H9 (cell line): ENCODE measurements around the gene GALNT5. TPM values are rescaled to one million over a fixed set of nuclear protein-coding genes. Genes with fewer than 3 reads are reported as not detected.

Experiments used
- DNase-seq: peaks from one replicate; pipeline ENCODE4 v3.0.0-alpha.2; 2017
- H2AFZ ChIP-seq: one replicate; pipeline ENCODE4 v1.6.1; 2013; ENCODE audit warnings: mild to moderate bottlenecking, low read length, control low read depth, moderate library complexity
- H2AK5ac ChIP-seq: 2 replicates; pipeline ENCODE4 v1.6.1; 2013; ENCODE audit warnings: low read length, control low read depth, mixed read lengths; ENCODE audit not compliant: insufficient read length
- H2BK120ac ChIP-seq: one replicate; pipeline ENCODE4 v1.6.1; 2013; ENCODE audit warnings: low read depth, mild to moderate bottlenecking, low read length, control low read depth, inconsistent platforms; ENCODE audit not compliant: poor library complexity, severe bottlenecking
- H2BK12ac ChIP-seq: 2 replicates; pipeline ENCODE4 v1.6.1; 2013; ENCODE audit warnings: low read length, control low read depth, mixed read lengths, low read depth; ENCODE audit not compliant: insufficient read length
- H2BK15ac ChIP-seq: 2 replicates; pipeline ENCODE4 v1.6.1; 2013; ENCODE audit warnings: low read depth, low read length, control low read depth
- H2BK20ac ChIP-seq: one replicate; pipeline ENCODE4 v1.6.1; 2013; ENCODE audit warnings: low read depth, mild to moderate bottlenecking, low read length, control low read depth, inconsistent platforms; ENCODE audit not compliant: poor library complexity, severe bottlenecking
- H2BK5ac ChIP-seq: 2 replicates; pipeline ENCODE4 v1.6.1; 2013; ENCODE audit warnings: low read length, control low read depth, mixed read lengths; ENCODE audit not compliant: insufficient read length
- H3K14ac ChIP-seq: 2 replicates; pipeline ENCODE4 v1.6.1; 2013; ENCODE audit warnings: low read length, control low read depth; ENCODE audit not compliant: insufficient read depth
- H3K18ac ChIP-seq: 2 replicates; pipeline ENCODE4 v1.6.1; 2013; ENCODE audit warnings: low read depth, mild to moderate bottlenecking, mixed read lengths, low read length, control low read depth; ENCODE audit not compliant: insufficient read length
- H3K23ac ChIP-seq: 2 replicates; pipeline ENCODE4 v1.6.1; 2013; ENCODE audit warnings: low read length, control low read depth, mixed read lengths, low read depth; ENCODE audit not compliant: insufficient read length
- H3K23me2 ChIP-seq: 2 replicates; pipeline ENCODE4 v1.6.1; 2013; ENCODE audit warnings: low read depth, mild to moderate bottlenecking, mixed read lengths, low read length, control low read depth; ENCODE audit not compliant: insufficient read length, poor library complexity, severe bottlenecking
- H3K27ac ChIP-seq: 2 replicates; pipeline ENCODE4 v1.5.1; 2013; ENCODE audit warnings: low read length, control low read depth, mixed read lengths, low read depth; ENCODE audit not compliant: insufficient read length
- H3K27me3 ChIP-seq: 2 replicates; pipeline ENCODE4 v1.6.1; 2013; ENCODE audit warnings: low read length, control low read depth, inconsistent platforms; ENCODE audit not compliant: insufficient read depth
- H3K4ac ChIP-seq: 2 replicates; pipeline ENCODE4 v1.6.1; 2013; ENCODE audit warnings: low read depth, mild to moderate bottlenecking, control low read depth, inconsistent platforms, low read length, moderate library complexity
- H3K4me1 ChIP-seq: 2 replicates; pipeline ENCODE4 v1.6.1; 2013; ENCODE audit warnings: low read length, control low read depth, inconsistent platforms; ENCODE audit not compliant: insufficient read depth
- H3K4me2 ChIP-seq: 2 replicates; pipeline ENCODE4 v1.6.1; 2013; ENCODE audit warnings: low read length, control low read depth, mixed read lengths; ENCODE audit not compliant: insufficient read length, insufficient read depth
- H3K56ac ChIP-seq: 2 replicates; pipeline ENCODE4 v1.6.1; 2013; ENCODE audit warnings: low read depth, mild to moderate bottlenecking, mixed read lengths, low read length, control low read depth; ENCODE audit not compliant: insufficient read length
- H3K79me1 ChIP-seq: 2 replicates; pipeline ENCODE4 v1.6.1; 2013; ENCODE audit warnings: low read depth, mild to moderate bottlenecking, moderate library complexity, low read length, control low read depth, inconsistent platforms; ENCODE audit not compliant: insufficient read depth, poor library complexity, severe bottlenecking
- H3K79me2 ChIP-seq: 2 replicates; pipeline ENCODE4 v1.6.1; 2013; ENCODE audit warnings: low read length, control low read depth, inconsistent platforms; ENCODE audit not compliant: insufficient read depth
- H3K9ac ChIP-seq: 2 replicates; pipeline ENCODE4 v1.6.1; 2013; ENCODE audit warnings: low read length, control low read depth, mixed read lengths; ENCODE audit not compliant: insufficient read length; ENCODE audit errors: extremely low read depth
- H3K9me3 ChIP-seq: one replicate; pipeline ENCODE4 v1.6.1; 2013; ENCODE audit warnings: low read depth, low read length, inconsistent platforms; ENCODE audit not compliant: control insufficient read depth
- H3T11ph ChIP-seq: one replicate; pipeline ENCODE4 v1.6.1; 2013; ENCODE audit warnings: mild to moderate bottlenecking, low read length, control low read depth, inconsistent platforms
- H4K20me1 ChIP-seq: one replicate; pipeline ENCODE4 v1.6.1; 2013; ENCODE audit not compliant: control insufficient read depth, insufficient read length, insufficient read depth
- H4K5ac ChIP-seq: 2 replicates; pipeline ENCODE4 v1.6.1; 2013; ENCODE audit warnings: low read depth, mild to moderate bottlenecking, mixed read lengths, low read length, control low read depth; ENCODE audit not compliant: insufficient read length
- H4K8ac ChIP-seq: replicated peaks from 2 replicates; pipeline ENCODE4 v1.6.1; 2013; ENCODE audit warnings: low read length, control low read depth, mixed read lengths, low read depth; ENCODE audit not compliant: insufficient read length
- H4K91ac ChIP-seq: 2 replicates; pipeline ENCODE4 v1.6.1; 2013; ENCODE audit warnings: low read depth, mild to moderate bottlenecking, moderate library complexity, mixed read lengths, low read length, control low read depth; ENCODE audit not compliant: insufficient read length
- H3K27ac Mint-ChIP-seq, 3 experiments: 2 replicates in 2 of 3; 3 replicates in 1 of 3; pipeline ENCODE4 v1.8.0; 2020 to 2021; ENCODE audit warnings: mixed read lengths in 3 of 3, mild to moderate bottlenecking in 1 of 3, moderate library complexity in 1 of 3
- H3K27me3 Mint-ChIP-seq: 2 replicates; pipeline ENCODE4 v1.8.0; 2021; ENCODE audit warnings: low read depth, mild to moderate bottlenecking, moderate library complexity, mixed read lengths
- H3K36me3 Mint-ChIP-seq, 3 experiments: 2 replicates in 2 of 3; 3 replicates in 1 of 3; pipeline ENCODE4 v1.8.0; 2020 to 2021; ENCODE audit warnings: low read depth in 3 of 3, mixed read lengths in 3 of 3; ENCODE audit not compliant: insufficient read depth in 1 of 3
- H3K4me1 Mint-ChIP-seq, 2 experiments: 2 replicates each; pipeline ENCODE4 v1.8.0; 2020; ENCODE audit warnings: mixed read lengths in 2 of 2
- H3K4me3 Mint-ChIP-seq, 2 experiments: 2 replicates in 1 of 2; 3 replicates in 1 of 2; pipeline ENCODE4 v1.8.0; 2020 to 2021; ENCODE audit warnings: mild to moderate bottlenecking in 2 of 2, mixed read lengths in 2 of 2, moderate library complexity in 1 of 2
- H3K9me3 Mint-ChIP-seq, 2 experiments: 2 replicates in 1 of 2; 3 replicates in 1 of 2; pipeline ENCODE4 v1.8.0; 2020; ENCODE audit warnings: mild to moderate bottlenecking in 2 of 2, mixed read lengths in 2 of 2, moderate library complexity in 1 of 2
- WGBS: extraction: QIAGEN DNeasy Blood & Tissue Kit; methylation state at CpG from one replicate; pipeline ENCODE4 v1.1.7; 2013; ENCODE audit warnings: missing lambda C conversion rate, low lambda C conversion rate, mixed read lengths; ENCODE audit not compliant: insufficient read length; ENCODE audit errors: extremely low coverage; 5-methylcytosine and 5-hydroxymethylcytosine counted together
- total RNA-seq: library from RNA; stranded (reverse); gene quantifications from 2 replicates; pipeline ENCODE4 v1.2.1, GENCODE V29; 2021
- TF ChIP-seq, protein P1 (sequence below): fragments of 200-600 bp; sonication (generic); conservative IDR thresholded peaks from 3 replicates; pipeline ENCODE4 v1.8.0; 2021; ENCODE audit warnings: antibody characterized with exemption, mild to moderate bottlenecking

The GALNT5 gene
- total RNA-seq, 1 experiment from 2014 or later: 0.17 TPM

DNA sequence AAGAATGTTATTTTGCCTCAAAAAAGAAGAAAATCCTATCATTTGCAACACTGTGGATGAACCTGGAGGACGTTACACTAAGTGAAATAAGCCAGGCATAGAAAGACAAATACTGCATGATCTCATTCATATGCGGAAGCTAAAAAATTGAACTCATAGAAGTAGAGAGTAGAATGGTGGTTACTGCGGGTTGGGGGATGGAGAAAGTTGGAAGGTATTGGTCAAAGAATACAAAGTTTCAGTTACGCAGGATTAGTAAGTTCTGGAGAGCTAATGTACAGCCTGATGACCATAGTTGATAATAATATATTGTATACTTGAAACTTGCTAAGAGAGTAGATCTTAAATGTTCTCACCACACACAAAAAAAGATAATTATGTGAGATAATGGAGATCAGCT is 5.0 kb upstream of the GALNT5 start:
- Mint-ChIP-seq H3K36me3 (no peaks in the 10 kb centered on the region), H3K9me3 (no peaks in the 10 kb centered on the region), H3K4me1 (peaks cover 5 to 9% of the 10 kb centered on the region in 2 experiments), H3K4me3 (no peak overlapping the region), H3K27me3 (no peaks in the 10 kb centered on the region), H3K27ac (no peak overlapping the region)
- Histone ChIP-seq H3K4me1 (0 out of 2 replicates have a peak, but pooled peaks cover 3% of the 10 kb centered on the region), H3K9ac (no peak overlapping the region), H2BK12ac (no peak overlapping the region), H3K18ac (no peak overlapping the region), H3K4ac (no peak overlapping the region), H3K27me3 (no peaks in the 10 kb centered on the region), H3K27ac (no peak overlapping the region), H2BK20ac (no peak overlapping the region), H2BK120ac (no peak overlapping the region), H3K23me2 (no peaks in the 10 kb centered on the region), H3K4me2 (no peak overlapping the region), H3K23ac (no peak overlapping the region), H3T11ph (no peak overlapping the region), H2AFZ (no peak overlapping the region), H2AK5ac (no peak overlapping the region), H2BK5ac (no peak overlapping the region), H2BK15ac (no peak overlapping the region), H4K91ac (no peak overlapping the region), H3K79me2 (no peaks in the 10 kb centered on the region), H3K14ac (no peak overlapping the region), H4K8ac (no peak overlapping the region), H3K56ac (no peak overlapping the region), H4K5ac (no peak overlapping the region), H3K9me3 (no peaks in the 10 kb centered on the region), H4K20me1 (no peaks in the 10 kb centered on the region), H3K79me1 (no peaks in the 10 kb centered on the region)
- DNase-seq: no peak
- WGBS: no CpG with 5 or more reads among the region's 4 CpGs
- TF ChIP-seq, protein P1, sequence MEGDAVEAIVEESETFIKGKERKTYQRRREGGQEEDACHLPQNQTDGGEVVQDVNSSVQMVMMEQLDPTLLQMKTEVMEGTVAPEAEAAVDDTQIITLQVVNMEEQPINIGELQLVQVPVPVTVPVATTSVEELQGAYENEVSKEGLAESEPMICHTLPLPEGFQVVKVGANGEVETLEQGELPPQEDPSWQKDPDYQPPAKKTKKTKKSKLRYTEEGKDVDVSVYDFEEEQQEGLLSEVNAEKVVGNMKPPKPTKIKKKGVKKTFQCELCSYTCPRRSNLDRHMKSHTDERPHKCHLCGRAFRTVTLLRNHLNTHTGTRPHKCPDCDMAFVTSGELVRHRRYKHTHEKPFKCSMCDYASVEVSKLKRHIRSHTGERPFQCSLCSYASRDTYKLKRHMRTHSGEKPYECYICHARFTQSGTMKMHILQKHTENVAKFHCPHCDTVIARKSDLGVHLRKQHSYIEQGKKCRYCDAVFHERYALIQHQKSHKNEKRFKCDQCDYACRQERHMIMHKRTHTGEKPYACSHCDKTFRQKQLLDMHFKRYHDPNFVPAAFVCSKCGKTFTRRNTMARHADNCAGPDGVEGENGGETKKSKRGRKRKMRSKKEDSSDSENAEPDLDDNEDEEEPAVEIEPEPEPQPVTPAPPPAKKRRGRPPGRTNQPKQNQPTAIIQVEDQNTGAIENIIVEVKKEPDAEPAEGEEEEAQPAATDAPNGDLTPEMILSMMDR: no peak
